ENCODE measurements around the gene SLC12A4.

GRCh38 chr16:67943619-67944504 is 24.6 kb downstream of the SLC12A4 start, which contains the start of gene LCAT:
- TF ChIP-seq EZH2 (IDR thresholded peaks at IDR 0.05) = no peak
- TF ChIP-seq POLR2AphosphoS5 (IDR thresholded peaks at IDR 0.05; ENCODE audit: borderline replicate concordance, low read depth, low read length) = no peak
- TF ChIP-seq FOXP2 (optimal IDR thresholded peaks at IDR 0.05; ENCODE audit: control extremely low read depth, extremely low read length, insufficient read depth) = no peak
